WTC11 (cell line): ENCODE measurements around the gene MSH3.

Source experiments
- CBFB ChIP-seq: sonication (generic); formaldehyde crosslinking; IDR thresholded peaks from 2 replicates; pipeline ENCODE4 v1.8.1; 2022; ENCODE audit warnings: mild to moderate bottlenecking, low read depth, missing genetic modification reagents
- HMGA2 ChIP-seq: fragments of 250-450 bp; sonication (Bioruptor Pico); IDR thresholded peaks from 2 replicates; pipeline ENCODE4 v1.4.0; 2021; ENCODE audit warnings: mild to moderate bottlenecking, moderate library complexity
- JUN ChIP-seq: sonication (generic); formaldehyde crosslinking; IDR thresholded peaks from 2 replicates; pipeline ENCODE4 v1.8.0; 2023; ENCODE audit warnings: mild to moderate bottlenecking, missing genetic modification reagents
- NR2C2 ChIP-seq: sonication (generic); formaldehyde crosslinking; IDR thresholded peaks from 2 replicates; pipeline ENCODE4 v1.8.0; 2022; ENCODE audit warnings: mild to moderate bottlenecking, missing genetic modification reagents
- ZNF671 ChIP-seq: fragments of 250-450 bp; sonication (Bioruptor Pico); IDR thresholded peaks from 2 replicates; pipeline ENCODE4 v1.8.0; 2021; ENCODE audit warnings: mild to moderate bottlenecking
- TF ChIP-seq, protein P1 (sequence below): sonication (generic); formaldehyde crosslinking; IDR thresholded peaks from 2 replicates; pipeline ENCODE4 v1.8.0; 2023; ENCODE audit warnings: missing genetic modification reagents
- TF ChIP-seq, protein P2 (sequence below): sonication (generic); formaldehyde crosslinking; IDR thresholded peaks from 2 replicates; pipeline ENCODE4 v1.8.1; 2022; ENCODE audit warnings: mild to moderate bottlenecking, moderate library complexity, missing genetic modification reagents
- TF ChIP-seq, protein P3 (sequence below): fragments of 200-600 bp; IDR thresholded peaks from 2 replicates; pipeline ENCODE4 v1.8.0; 2022; ENCODE audit warnings: antibody characterized with exemption
- TF ChIP-seq, protein P4 (sequence below): sonication (generic); formaldehyde crosslinking; IDR thresholded peaks from 2 replicates; pipeline ENCODE4 v1.8.1; 2023; ENCODE audit warnings: mild to moderate bottlenecking, missing genetic modification reagents
- TF ChIP-seq, protein P5 (sequence below): sonication (generic); formaldehyde crosslinking; IDR thresholded peaks from 2 replicates; pipeline ENCODE4 v1.8.0; 2022; ENCODE audit warnings: mild to moderate bottlenecking, missing genetic modification reagents

DNA sequence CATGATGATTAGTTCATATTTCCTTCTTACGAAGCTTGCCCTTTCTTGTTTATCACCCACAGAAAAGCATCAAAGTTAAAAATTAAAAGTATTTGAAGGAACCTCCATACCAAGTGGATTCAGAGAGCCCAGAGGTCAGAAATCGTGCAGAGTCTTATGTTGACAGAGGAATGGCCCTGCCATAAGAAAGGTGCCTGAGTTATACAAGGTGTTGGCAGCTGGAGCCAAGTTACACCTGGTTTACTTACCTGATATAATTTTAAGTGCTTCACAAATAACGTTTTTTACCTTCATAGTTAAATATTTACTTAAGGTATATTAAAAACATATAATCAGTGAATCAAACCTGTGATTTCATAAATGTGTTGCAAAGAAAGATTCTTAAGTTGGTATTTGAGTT is 42.6 kb downstream of the MSH3 start:
- TF ChIP-seq, protein P1, sequence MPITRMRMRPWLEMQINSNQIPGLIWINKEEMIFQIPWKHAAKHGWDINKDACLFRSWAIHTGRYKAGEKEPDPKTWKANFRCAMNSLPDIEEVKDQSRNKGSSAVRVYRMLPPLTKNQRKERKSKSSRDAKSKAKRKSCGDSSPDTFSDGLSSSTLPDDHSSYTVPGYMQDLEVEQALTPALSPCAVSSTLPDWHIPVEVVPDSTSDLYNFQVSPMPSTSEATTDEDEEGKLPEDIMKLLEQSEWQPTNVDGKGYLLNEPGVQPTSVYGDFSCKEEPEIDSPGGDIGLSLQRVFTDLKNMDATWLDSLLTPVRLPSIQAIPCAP (CRISPR knock-in tag): no peak
- TF ChIP-seq, protein P2, sequence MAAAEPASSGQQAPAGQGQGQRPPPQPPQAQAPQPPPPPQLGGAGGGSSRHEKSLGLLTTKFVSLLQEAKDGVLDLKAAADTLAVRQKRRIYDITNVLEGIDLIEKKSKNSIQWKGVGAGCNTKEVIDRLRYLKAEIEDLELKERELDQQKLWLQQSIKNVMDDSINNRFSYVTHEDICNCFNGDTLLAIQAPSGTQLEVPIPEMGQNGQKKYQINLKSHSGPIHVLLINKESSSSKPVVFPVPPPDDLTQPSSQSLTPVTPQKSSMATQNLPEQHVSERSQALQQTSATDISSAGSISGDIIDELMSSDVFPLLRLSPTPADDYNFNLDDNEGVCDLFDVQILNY (CRISPR knock-in tag): no peak
- no peak for TF ChIP-seq CBFB (CRISPR knock-in tag)
- TF ChIP-seq, protein P3, sequence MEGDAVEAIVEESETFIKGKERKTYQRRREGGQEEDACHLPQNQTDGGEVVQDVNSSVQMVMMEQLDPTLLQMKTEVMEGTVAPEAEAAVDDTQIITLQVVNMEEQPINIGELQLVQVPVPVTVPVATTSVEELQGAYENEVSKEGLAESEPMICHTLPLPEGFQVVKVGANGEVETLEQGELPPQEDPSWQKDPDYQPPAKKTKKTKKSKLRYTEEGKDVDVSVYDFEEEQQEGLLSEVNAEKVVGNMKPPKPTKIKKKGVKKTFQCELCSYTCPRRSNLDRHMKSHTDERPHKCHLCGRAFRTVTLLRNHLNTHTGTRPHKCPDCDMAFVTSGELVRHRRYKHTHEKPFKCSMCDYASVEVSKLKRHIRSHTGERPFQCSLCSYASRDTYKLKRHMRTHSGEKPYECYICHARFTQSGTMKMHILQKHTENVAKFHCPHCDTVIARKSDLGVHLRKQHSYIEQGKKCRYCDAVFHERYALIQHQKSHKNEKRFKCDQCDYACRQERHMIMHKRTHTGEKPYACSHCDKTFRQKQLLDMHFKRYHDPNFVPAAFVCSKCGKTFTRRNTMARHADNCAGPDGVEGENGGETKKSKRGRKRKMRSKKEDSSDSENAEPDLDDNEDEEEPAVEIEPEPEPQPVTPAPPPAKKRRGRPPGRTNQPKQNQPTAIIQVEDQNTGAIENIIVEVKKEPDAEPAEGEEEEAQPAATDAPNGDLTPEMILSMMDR: no peak
- TF ChIP-seq JUN: no peak
- TF ChIP-seq, protein P4, sequence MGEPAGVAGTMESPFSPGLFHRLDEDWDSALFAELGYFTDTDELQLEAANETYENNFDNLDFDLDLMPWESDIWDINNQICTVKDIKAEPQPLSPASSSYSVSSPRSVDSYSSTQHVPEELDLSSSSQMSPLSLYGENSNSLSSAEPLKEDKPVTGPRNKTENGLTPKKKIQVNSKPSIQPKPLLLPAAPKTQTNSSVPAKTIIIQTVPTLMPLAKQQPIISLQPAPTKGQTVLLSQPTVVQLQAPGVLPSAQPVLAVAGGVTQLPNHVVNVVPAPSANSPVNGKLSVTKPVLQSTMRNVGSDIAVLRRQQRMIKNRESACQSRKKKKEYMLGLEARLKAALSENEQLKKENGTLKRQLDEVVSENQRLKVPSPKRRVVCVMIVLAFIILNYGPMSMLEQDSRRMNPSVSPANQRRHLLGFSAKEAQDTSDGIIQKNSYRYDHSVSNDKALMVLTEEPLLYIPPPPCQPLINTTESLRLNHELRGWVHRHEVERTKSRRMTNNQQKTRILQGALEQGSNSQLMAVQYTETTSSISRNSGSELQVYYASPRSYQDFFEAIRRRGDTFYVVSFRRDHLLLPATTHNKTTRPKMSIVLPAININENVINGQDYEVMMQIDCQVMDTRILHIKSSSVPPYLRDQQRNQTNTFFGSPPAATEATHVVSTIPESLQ (CRISPR knock-in tag): no peak
- TF ChIP-seq ZNF671 (CRISPR knock-in tag): no peak
- TF ChIP-seq HMGA2 (CRISPR knock-in tag): no peak
- no peak for TF ChIP-seq NR2C2 (CRISPR knock-in tag)
- TF ChIP-seq, protein P5, sequence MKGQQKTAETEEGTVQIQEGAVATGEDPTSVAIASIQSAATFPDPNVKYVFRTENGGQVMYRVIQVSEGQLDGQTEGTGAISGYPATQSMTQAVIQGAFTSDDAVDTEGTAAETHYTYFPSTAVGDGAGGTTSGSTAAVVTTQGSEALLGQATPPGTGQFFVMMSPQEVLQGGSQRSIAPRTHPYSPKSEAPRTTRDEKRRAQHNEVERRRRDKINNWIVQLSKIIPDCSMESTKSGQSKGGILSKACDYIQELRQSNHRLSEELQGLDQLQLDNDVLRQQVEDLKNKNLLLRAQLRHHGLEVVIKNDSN (CRISPR knock-in tag): no peak
